Stomach (tissue), 9 donors: ENCODE results near the gene NR4A1. TPM values are rescaled to one million over a fixed set of nuclear protein-coding genes. Genes with fewer than 3 reads are reported as not detected.

Source experiments
- DNase-seq, 2 donors: peaks; one replicate each; pipeline versions ENCODE4 v3.0.0 to v3.0.0-alpha.2; 2013 to 2019
- H3K27ac ChIP-seq, 5 donors: fragments of 200-600 bp in 4 of 5; sonication (generic) in 4 of 5; one replicate each; pipeline ENCODE4 v1.5.1; 2013 to 2019; ENCODE audit warnings: mild to moderate bottlenecking in 1 of 5, moderate library complexity in 1 of 5
- H3K27me3 ChIP-seq, 3 donors: fragments of 200-600 bp; sonication (generic); one replicate each; pipeline ENCODE4 v1.5.1; 2017 to 2019; ENCODE audit warnings: mixed run types in 1 of 3
- H3K36me3 ChIP-seq, 4 donors: fragments of 200-600 bp; sonication (generic); 1 replicate in 3 of 4; 2 replicates in 1 of 4; pipeline ENCODE4 v1.5.1; 2016 to 2019
- H3K4me1 ChIP-seq, 4 donors: fragments of 200-600 bp; sonication (generic); one replicate each; pipeline ENCODE4 v1.5.1; 2016 to 2019
- H3K4me3 ChIP-seq, 4 donors: fragments of 200-600 bp; sonication (generic) in 3 of 4; one replicate each; pipeline ENCODE4 v1.5.1; 2016 to 2019; ENCODE audit warnings: mild to moderate bottlenecking in 1 of 4
- H3K9me3 ChIP-seq, 4 donors: fragments of 200-600 bp; sonication (generic); one replicate each; pipeline ENCODE4 v1.5.1; 2016 to 2019
- CTCF ChIP-seq, 7 experiments: fragments of 450-650 bp in 4 of 7; fragments of 200-600 bp in 3 of 7; sonication (generic) in 3 of 7; IDR thresholded peaks; one replicate each; pipeline ENCODE4 v1.5.1; 2016 to 2019; ENCODE audit warnings: antibody characterized with exemption in 7 of 7, control low read depth in 2 of 7, mild to moderate bottlenecking in 1 of 7
- EP300 ChIP-seq: sonication (generic); formaldehyde crosslinking; IDR thresholded peaks from one replicate; pipeline ENCODE4 v1.6.1; 2017; ENCODE audit warnings: antibody characterized with exemption
- POLR2A ChIP-seq, 4 donors: fragments of 450-650 bp; IDR thresholded peaks; one replicate each; pipeline ENCODE4 v1.6.1; 2016; ENCODE audit warnings: antibody characterized with exemption in 4 of 4, control low read depth in 2 of 4, mild to moderate bottlenecking in 1 of 4, moderate library complexity in 1 of 4
- POLR2AphosphoS5 ChIP-seq, 3 donors: sonication (generic); formaldehyde crosslinking; IDR thresholded peaks; one replicate each; pipeline ENCODE4 v1.6.1; 2016; ENCODE audit warnings: antibody characterized with exemption in 3 of 3
- WGBS, 5 donors: extraction: QIAGEN DNeasy Blood & Tissue Kit in 3 of 5; methylation state at CpG; one replicate each; pipeline versions ENCODE4 v1.1.5 to v1.1.7; 2013 to 2018; 5-methylcytosine and 5-hydroxymethylcytosine counted together
- intact Hi-C: fragments of 100-400 bp; cut with DNase I; formaldehyde crosslinking; loops from one replicate; pipeline ENCODE4 v1.15.1; 2023; ENCODE audit warnings: low total_unique reads
- polyA plus RNA-seq, 3 donors: library from polyadenylated mRNA; stranded (reverse); fragments of 200-250 nt; gene quantifications; one replicate each; pipeline ENCODE4 v1.2.3, GENCODE V29; 2013
- total RNA-seq, 5 donors: library from RNA; depleted of rRNA; stranded (reverse); fragments of >200 nt; gene quantifications; one replicate each; pipeline versions ENCODE4 v1.1.0 to v1.2.3, GENCODE V29; 2014 to 2016
- donor health status: healthy with polysubstance abuse.
- donor health status: Bipolar disorder and iron deficiency.
- donor health status: healthy.

The NR4A1 gene
- total and polyA plus RNA-seq, 8 donors: 29.4 to 384 (median 68.0) TPM

- Histone ChIP-seq H3K4me3 (no peak overlapping the region), H3K9me3 (no peaks in the 10 kb centered on the region), H3K36me3 (peaks cover 0 to 6% (median 3%) of the 10 kb centered on the region in 4 donors), H3K4me1 (peaks cover 4 to 11% (median 8%) of the 10 kb centered on the region in 4 donors), H3K27me3 (no peaks in the 10 kb centered on the region), H3K27ac (peak overlapping the region; percentile 7 to 69 (median 57))
- intact Hi-C loops: no loop called here
- peak in 1 of 2 donors; percentile 59 for DNase-seq
- TF ChIP-seq POLR2AphosphoS5 (IDR thresholded peaks at IDR 0.05): no peak
- TF ChIP-seq EP300: no peak
- no peak for TF ChIP-seq CTCF (IDR thresholded peaks at IDR 0.05)
- no peak for TF ChIP-seq POLR2A (IDR thresholded peaks at IDR 0.05)
- 67 to 84% (median 74%) methylated on average over 12 of the region's 12 CpGs for WGBS, 5 donors
These were observed 12.9 kb downstream of the NR4A1 start for GRCh38 chr12:52063981-52064649.

GRCh38 chr12:52066346-52067080, 15.3 kb downstream of the NR4A1 start:
- H3K36me3 ChIP-seq: no peaks in the 10 kb centered on the region
- DNase-seq: no peak
- no peaks in the 10 kb centered on the region for H3K27me3 ChIP-seq
- intact Hi-C loops: no loop called here
- TF ChIP-seq POLR2AphosphoS5 (IDR thresholded peaks at IDR 0.05) (no peak), EP300 (no peak), CTCF (IDR thresholded peaks at IDR 0.05) (no peak)
- H3K4me3 ChIP-seq: no peak overlapping the region
- WGBS, 5 donors: 56 to 74% (median 60%) methylated on average over 8 of the region's 8 CpGs
- H3K4me1 ChIP-seq: peaks cover 20 to 26% (median 22%) of the 10 kb centered on the region in 4 donors
- H3K9me3 ChIP-seq: no peaks in the 10 kb centered on the region
- H3K27ac ChIP-seq: no peak overlapping the region

- intact Hi-C loops: no loop called here
- Histone ChIP-seq H3K4me3 (no peak overlapping the region), H3K9me3 (no peaks in the 10 kb centered on the region), H3K27ac (no peak overlapping the region), H3K27me3 (no peaks in the 10 kb centered on the region), H3K36me3 (peaks cover 0 to 2% (median under 1%) of the 10 kb centered on the region in 4 donors), H3K4me1 (peaks cover 22 to 27% (median 26%) of the 10 kb centered on the region in 4 donors)
- DNase-seq: no peak
- TF ChIP-seq POLR2AphosphoS5 (IDR thresholded peaks at IDR 0.05) (no peak), CTCF (IDR thresholded peaks at IDR 0.05) (no peak), EP300 (no peak), POLR2A (IDR thresholded peaks at IDR 0.05) (no peak)
- WGBS, 5 donors: 54 to 72% (median 60%) methylated on average over 3 of the region's 3 CpGs
These were observed 15.8 kb downstream of the NR4A1 start for GRCh38 chr12:52067081-52067374.

GRCh38 chr12:52069327-52070184, 18.3 kb downstream of the NR4A1 start, which contains the start of gene ATG101:
TSS of gene ATG101 (plus strand) at chr12:52069978. CDS start at chr12:52073651, 3,673 bp downstream.
- H3K27me3 ChIP-seq: no peaks in the 10 kb centered on the region
- H3K4me3 ChIP-seq: peak within 1 kb of the TSS; percentile 84 to 97 (median 90)
- no peaks in the 10 kb centered on the region for H3K9me3 ChIP-seq
- intact Hi-C loops: no loop called here
- peaks cover 11 to 26% (median 20%) of the 10 kb centered on the region in 4 donors for H3K36me3 ChIP-seq
- H3K27ac ChIP-seq: peak within 1 kb of the TSS; percentile 85 to 94 (median 90)
- 0% methylated on average over 16 to 60 of the region's 60 CpGs for WGBS, 5 donors
- peak; percentile 91 to 98 for DNase-seq
- H3K4me1 ChIP-seq: peaks cover 25 to 49% (median 43%) of the 10 kb centered on the region in 4 donors
- TF ChIP-seq CTCF (IDR thresholded peaks at IDR 0.05): peak in 5 of 7 experiments; percentile 33 to 81 (median 55)
- TF ChIP-seq POLR2A (IDR thresholded peaks at IDR 0.05): peak in 1 of 4 donors; percentile 72
- peak; percentile 33 for TF ChIP-seq EP300
- TF ChIP-seq POLR2AphosphoS5 (IDR thresholded peaks at IDR 0.05): peak; percentile 64 to 75 (median 74)
